ENCODE results near the gene KLF16.

Gene KLF16

GRCh38 chr19:1844513-1845124 is 18.8 kb downstream of the KLF16 start:
- in situ Hi-C loops (cut with MboI; ENCODE audit: low sequenced_read_pairs) = no loop called here

GRCh38 chr19:1843646-1844394 is 19.6 kb downstream of the KLF16 start:
- in situ Hi-C loops (cut with MboI; ENCODE audit: low sequenced_read_pairs) = no loop called here

GRCh38 chr19:1843116-1843515 is 20.3 kb downstream of the KLF16 start:
- in situ Hi-C loops (cut with MboI; ENCODE audit: low sequenced_read_pairs) = no loop called here

GRCh38 chr19:1841209-1841924 is 22.0 kb downstream of the KLF16 start:
- in situ Hi-C loops (cut with MboI; ENCODE audit: low sequenced_read_pairs) = no loop called here

GRCh38 chr19:1840541-1841115 is 22.8 kb downstream of the KLF16 start:
- in situ Hi-C loops (cut with MboI; ENCODE audit: low sequenced_read_pairs) = no loop called here

GRCh38 chr19:1839658-1840540 is 23.5 kb downstream of the KLF16 start:
- in situ Hi-C loops (cut with MboI; ENCODE audit: low sequenced_read_pairs) = no loop called here

GRCh38 chr19:1837625-1838105 is 25.7 kb downstream of the KLF16 start:
- in situ Hi-C loops (cut with MboI; ENCODE audit: low sequenced_read_pairs) = no loop called here

- in situ Hi-C loops (cut with MboI; ENCODE audit: low sequenced_read_pairs) = no loop called here
These were observed 26.2 kb downstream of the KLF16 start for GRCh38 chr19:1837222-1837565.

GRCh38 chr19:1836458-1837221 is 26.7 kb downstream of the KLF16 start:
- in situ Hi-C loops (cut with MboI; ENCODE audit: low sequenced_read_pairs) = no loop called here

- in situ Hi-C loops (cut with MboI; ENCODE audit: low sequenced_read_pairs) = no loop called here
These were observed 29.8 kb downstream of the KLF16 start for GRCh38 chr19:1833540-1833939.

GRCh38 chr19:1832046-1832663 is 31.2 kb downstream of the KLF16 start:
- in situ Hi-C loops (cut with MboI; ENCODE audit: low sequenced_read_pairs) = no loop called here

GRCh38 chr19:1830978-1831377 is 32.4 kb downstream of the KLF16 start:
- in situ Hi-C loops (cut with MboI; ENCODE audit: low sequenced_read_pairs) = no loop called here

- in situ Hi-C loops (cut with MboI; ENCODE audit: low sequenced_read_pairs) = no loop called here
These were observed 32.8 kb downstream of the KLF16 start for GRCh38 chr19:1830568-1830967.

GRCh38 chr19:1829958-1830357 is 33.4 kb downstream of the KLF16 start:
- in situ Hi-C loops (cut with MboI; ENCODE audit: low sequenced_read_pairs) = no loop called here

GRCh38 chr19:1828279-1829238 is 34.8 kb downstream of the KLF16 start:
- in situ Hi-C loops (cut with MboI; ENCODE audit: low sequenced_read_pairs) = no loop called here

- in situ Hi-C loops (cut with MboI; ENCODE audit: low sequenced_read_pairs) = no loop called here
These were observed 35.7 kb downstream of the KLF16 start for GRCh38 chr19:1827566-1828278.

All from hTERT RPE-1 (cell line).